GM19467 (cell line): Measurements from ENCODE around the gene PPP1R26.
"Not testable (repeated sequence)": the region's sequence is repeated elsewhere in the genome, so short reads cannot be mapped to it uniquely, and the experiment has no call there.

ENCODE experiments used
- ATAC-seq: cut with Tn5 transposase; IDR thresholded peaks from one replicate; pipeline ENCODE4 v1.9.1; 2021; ENCODE audit warnings: mild to moderate bottlenecking, moderate library complexity; ENCODE audit not compliant: unreplicated experiment

PPP1R26 gene

GRCh38 chr9:135519179-135519971 is 39.8 kb downstream of the PPP1R26 start:
- no peak for ATAC-seq

- ATAC-seq = no peak
Observed at GRCh38 chr9:135520916-135521607, 41.5 kb downstream of the PPP1R26 start, which contains the start of gene LCN1. Gene LCN1, plus strand, starts transcription at chr9:135521440. Its CDS starts 58 bp downstream, at chr9:135521498.

- no peak for ATAC-seq
Observed at GRCh38 chr9:135521608-135522095, 42.1 kb downstream of the PPP1R26 start.

- ATAC-seq = no peak
Observed at GRCh38 chr9:135522137-135522877, 42.7 kb downstream of the PPP1R26 start.

GRCh38 chr9:135522931-135523330 is 43.3 kb downstream of the PPP1R26 start:
- no peak for ATAC-seq

GRCh38 chr9:135523521-135524129 is 44.0 kb downstream of the PPP1R26 start:
- no peak for ATAC-seq

- no peak for ATAC-seq
Observed at GRCh38 chr9:135524130-135524861, 44.7 kb downstream of the PPP1R26 start.

GRCh38 chr9:135525241-135526088 is 45.9 kb downstream of the PPP1R26 start:
- no peak for ATAC-seq

- no peak for ATAC-seq
Observed at GRCh38 chr9:135526089-135526729, 46.6 kb downstream of the PPP1R26 start.

- no peak for ATAC-seq
Observed at GRCh38 chr9:135526730-135527571, 47.4 kb downstream of the PPP1R26 start.

GRCh38 chr9:135528842-135529435 is 49.4 kb downstream of the PPP1R26 start:
- not testable (repeated sequence) for ATAC-seq

GRCh38 chr9:135530146-135530545 is 50.6 kb downstream of the PPP1R26 start:
- ATAC-seq = no peak

- ATAC-seq = no peak
Observed at GRCh38 chr9:135531096-135531495, 51.5 kb downstream of the PPP1R26 start.

GRCh38 chr9:135533113-135533512 is 53.5 kb downstream of the PPP1R26 start:
- ATAC-seq = no peak

GRCh38 chr9:135533674-135534073 is 54.1 kb downstream of the PPP1R26 start:
- no peak for ATAC-seq

GRCh38 chr9:135534192-135534711 is 54.7 kb downstream of the PPP1R26 start:
- not testable (repeated sequence) for ATAC-seq

GRCh38 chr9:135534826-135535225 is 55.2 kb downstream of the PPP1R26 start:
- not testable (repeated sequence) for ATAC-seq
